Gastrocnemius medialis (tissue), 4 donors: Measurements from ENCODE around the gene ARSG. TPM values are rescaled to one million over a fixed set of nuclear protein-coding genes. Genes with fewer than 3 reads are reported as not detected.

Source experiments
- ATAC-seq, 2 donors: fragments of 150-250 bp; one replicate each; pipeline ENCODE4 v1.9.1; 2016
- DNase-seq, 2 donors: peaks; one replicate each; pipeline ENCODE4 v3.0.0-alpha.2; 2019
- H3K27ac ChIP-seq, 4 donors: fragments of 200-600 bp; sonication (generic); 1 replicate in 1 of 4; 2 replicates in 3 of 4; pipeline ENCODE4 v1.5.1; 2016 to 2018; ENCODE audit warnings: mild to moderate bottlenecking in 2 of 4, moderate library complexity in 1 of 4
- H3K27me3 ChIP-seq, 3 donors: fragments of 200-600 bp; sonication (generic) in 2 of 3; 1 replicate in 1 of 3; 2 replicates in 2 of 3; pipeline versions ENCODE4 v1.5.1 to v1.6.0; 2016 to 2019; ENCODE audit warnings: mild to moderate bottlenecking in 1 of 3, moderate library complexity in 1 of 3
- H3K36me3 ChIP-seq, 2 donors: fragments of 200-600 bp; sonication (generic) in 1 of 2; one replicate each; pipeline ENCODE4 v1.5.1; 2017 to 2018
- H3K4me1 ChIP-seq, 2 donors: fragments of 200-600 bp; sonication (generic) in 1 of 2; one replicate each; pipeline ENCODE4 v1.5.1; 2016 to 2017; ENCODE audit warnings: mild to moderate bottlenecking in 2 of 2
- H3K4me3 ChIP-seq, 4 donors: fragments of 200-600 bp; sonication (generic) in 3 of 4; 1 replicate in 1 of 4; 2 replicates in 3 of 4; pipeline ENCODE4 v1.5.1; 2016 to 2019; ENCODE audit warnings: mild to moderate bottlenecking in 2 of 4
- H3K9me3 ChIP-seq, 3 donors: fragments of 200-600 bp; sonication (generic) in 2 of 3; 1 replicate in 1 of 3; 2 replicates in 2 of 3; pipeline ENCODE4 v1.5.1; 2016 to 2019
- CTCF ChIP-seq, 5 experiments: fragments of 450-650 bp in 3 of 5; fragments of 200-600 bp in 2 of 5; sonication (generic) in 2 of 5; IDR thresholded peaks in 4 of 5; conservative IDR thresholded peaks in 1 of 5; 1 replicate in 4 of 5; 2 replicates in 1 of 5; pipeline ENCODE4 v1.5.1; 2016 to 2019; ENCODE audit warnings: antibody characterized with exemption in 5 of 5, mild to moderate bottlenecking in 3 of 5, moderate library complexity in 3 of 5
- POLR2A ChIP-seq, 2 donors: fragments of 450-650 bp; IDR thresholded peaks; one replicate each; pipeline ENCODE4 v1.6.1; 2017; ENCODE audit warnings: antibody characterized with exemption in 2 of 2, mild to moderate bottlenecking in 2 of 2, moderate library complexity in 2 of 2
- in situ Hi-C, 4 donors: fragments of 200-750 bp; cut with MboI; loops; one replicate each; pipeline versions ENCODE4 v1.15.0 to v1.8.0; 2017; ENCODE audit warnings: low sequenced_read_pairs in 4 of 4
- intact Hi-C: fragments of 100-400 bp; cut with DNase I; formaldehyde crosslinking; loops from one replicate; pipeline ENCODE4 v1.15.1; 2023; ENCODE audit warnings: low total_unique reads
- total RNA-seq, 4 donors: library from RNA; depleted of rRNA; stranded (reverse); fragments of >200 nt; gene quantifications; one replicate each; pipeline versions ENCODE4 v1.1.0 to v1.2.3, GENCODE V29; 2016

ARSG gene
- total RNA-seq, 4 donors from 2014 or later: 3.3 to 6.1 (median 5.4) TPM

GRCh38 chr17:68441070-68441770 is 149.9 kb downstream of the ARSG start:
- TF ChIP-seq POLR2A (IDR thresholded peaks at IDR 0.05) (no peak), CTCF (IDR thresholded peaks at IDR 0.05 in 4 of 5, conservative IDR thresholded peaks at IDR 0.05 in 1 of 5) (no peak)
- DNase-seq: no peak
- H3K4me1 ChIP-seq: peaks cover 47 to 51% of the 10 kb centered on the region in 2 donors
- no peaks in the 10 kb centered on the region for H3K27me3 ChIP-seq
- H3K36me3 ChIP-seq: peaks cover 0 to 26% of the 10 kb centered on the region in 2 donors
- peak overlapping the region; percentile 75 to 100 (median 95) for H3K27ac ChIP-seq
- H3K4me3 ChIP-seq: no peak overlapping the region
- no peaks in the 10 kb centered on the region for H3K9me3 ChIP-seq
- in situ Hi-C loops: loop anchor here in 1 of 4 donors (10.0 kb wide), 1 partner anchor 64 kb away; no protein-coding TSS in a partner anchor
- intact Hi-C loops: no loop called here
- no peak for ATAC-seq

- intact Hi-C loops (no loop called here), in situ Hi-C loops (loop anchor here in 1 of 4 donors (10.0 kb wide), 1 partner anchor 61 kb away; no protein-coding TSS in a partner anchor)
- Histone ChIP-seq H3K27me3 (no peaks in the 10 kb centered on the region), H3K4me1 (peaks cover 50 to 54% of the 10 kb centered on the region in 2 donors), H3K9me3 (no peaks in the 10 kb centered on the region), H3K27ac (peak overlapping the region; percentile 75 to 100 (median 95)), H3K36me3 (peaks cover 3 to 53% of the 10 kb centered on the region in 2 donors), H3K4me3 (no peak overlapping the region)
- ATAC-seq (peak in 1 of 2 donors; percentile 33), DNase-seq (no peak)
- TF ChIP-seq CTCF (IDR thresholded peaks at IDR 0.05 in 4 of 5, conservative IDR thresholded peaks at IDR 0.05 in 1 of 5) (no peak), POLR2A (IDR thresholded peaks at IDR 0.05) (no peak)
These were observed 152.7 kb downstream of the ARSG start for GRCh38 chr17:68443972-68444464.

- H3K4me1 ChIP-seq: peaks cover 46 to 57% of the 10 kb centered on the region in 2 donors
- TF ChIP-seq POLR2A (IDR thresholded peaks at IDR 0.05) (no peak), CTCF (IDR thresholded peaks at IDR 0.05 in 4 of 5, conservative IDR thresholded peaks at IDR 0.05 in 1 of 5) (no peak)
- H3K9me3 ChIP-seq: no peaks in the 10 kb centered on the region
- peaks cover 3 to 61% of the 10 kb centered on the region in 2 donors for H3K36me3 ChIP-seq
- intact Hi-C loops (no loop called here), in situ Hi-C loops (loop anchor here in 1 of 4 donors (10.0 kb wide), 1 partner anchor 59 kb away; no protein-coding TSS in a partner anchor)
- H3K27me3 ChIP-seq: no peaks in the 10 kb centered on the region
- DNase-seq (no peak), ATAC-seq (no peak)
- peak overlapping the region; percentile 57 to 100 (median 95) for H3K27ac ChIP-seq
- H3K4me3 ChIP-seq: no peak overlapping the region
These were observed 154.4 kb downstream of the ARSG start for GRCh38 chr17:68445671-68446070.

- DNase-seq (no peak), ATAC-seq (no peak)
- Histone ChIP-seq H3K27me3 (no peaks in the 10 kb centered on the region), H3K9me3 (no peaks in the 10 kb centered on the region), H3K27ac (peak overlapping the region; percentile 57 to 100 (median 95)), H3K4me3 (no peak overlapping the region), H3K4me1 (peaks cover 38 to 48% of the 10 kb centered on the region in 2 donors), H3K36me3 (peaks cover 3 to 71% of the 10 kb centered on the region in 2 donors)
- intact Hi-C loops: no loop called here
- in situ Hi-C loops: loop anchor here in 1 of 4 donors (10.0 kb wide), 1 partner anchor 58 kb away; no protein-coding TSS in a partner anchor
- TF ChIP-seq POLR2A (IDR thresholded peaks at IDR 0.05): no peak
- TF ChIP-seq CTCF (IDR thresholded peaks at IDR 0.05 in 4 of 5, conservative IDR thresholded peaks at IDR 0.05 in 1 of 5): no peak
These were observed 155.3 kb downstream of the ARSG start for GRCh38 chr17:68446626-68447041.
